Measurements from ENCODE around the gene SLC39A6. TPM values are rescaled to one million over a fixed set of nuclear protein-coding genes. Genes with fewer than 3 reads are reported as not detected.
"Not testable (repeated sequence)": the region's sequence is repeated elsewhere in the genome, so short reads cannot be mapped to it uniquely, and the experiment has no call there.

SLC39A6 gene
- polyA plus RNA-seq, 3 donors from 2014 or later = 23.8 to 40.9 (median 33.8) TPM

DNA sequence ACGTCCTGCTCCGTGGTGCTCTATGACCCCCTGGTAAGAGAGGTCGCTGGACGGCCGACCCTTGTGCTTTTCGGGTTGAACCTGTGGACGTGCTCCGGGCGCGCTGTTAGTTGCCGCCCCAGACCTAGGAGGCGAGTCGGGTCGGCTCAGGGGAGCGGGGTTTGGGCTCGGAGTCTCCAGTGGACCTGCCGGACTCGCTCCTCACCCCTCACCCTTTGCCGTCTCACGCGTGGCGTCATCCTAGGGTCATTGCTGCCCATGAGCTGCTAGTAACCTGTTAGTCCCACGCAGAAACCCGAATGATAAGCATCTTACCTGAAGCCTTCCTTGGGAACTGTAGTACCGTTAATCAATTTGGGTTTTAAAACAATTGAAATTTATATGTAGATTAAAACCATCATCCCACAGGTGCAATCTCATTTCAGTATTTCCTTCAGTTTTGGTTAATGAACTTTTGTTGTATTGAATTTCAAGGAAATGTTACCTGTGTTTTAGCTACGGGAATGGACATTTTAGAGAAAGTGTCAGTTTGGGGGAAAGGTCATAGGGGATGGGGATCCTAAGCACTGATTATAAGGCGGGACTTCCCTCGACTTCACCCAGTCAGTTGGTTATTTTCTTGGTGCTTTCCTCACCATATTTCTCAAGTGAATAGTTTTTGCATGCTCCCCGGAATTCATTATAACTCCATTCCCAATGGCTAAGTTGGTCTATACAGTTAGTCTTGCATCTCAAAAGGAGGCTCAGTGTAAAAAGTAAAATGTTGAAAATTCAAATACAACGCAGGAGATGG is 1.1 kb upstream of the SLC39A6 start:
- H3K27ac Mint-ChIP-seq = peak overlapping the region; percentile 93 to 97 (median 96)
- H3K4me1 Mint-ChIP-seq = peaks cover 47 to 66% of the 10 kb centered on the region in 2 donors
- peak overlapping the region; percentile 87 to 97 (median 97) for H3K4me3 Mint-ChIP-seq
- DNase-seq = no peak
- H3K27me3 Mint-ChIP-seq (ENCODE audit: low read depth in 3 of 3) = peaks cover 5 to 17% (median 13%) of the 10 kb centered on the region in 3 donors
- peaks cover 0 to 2% (median 0%) of the 10 kb centered on the region in 3 donors for H3K36me3 Mint-ChIP-seq
- H3K9me3 Mint-ChIP-seq = no peaks in the 10 kb centered on the region

DNA sequence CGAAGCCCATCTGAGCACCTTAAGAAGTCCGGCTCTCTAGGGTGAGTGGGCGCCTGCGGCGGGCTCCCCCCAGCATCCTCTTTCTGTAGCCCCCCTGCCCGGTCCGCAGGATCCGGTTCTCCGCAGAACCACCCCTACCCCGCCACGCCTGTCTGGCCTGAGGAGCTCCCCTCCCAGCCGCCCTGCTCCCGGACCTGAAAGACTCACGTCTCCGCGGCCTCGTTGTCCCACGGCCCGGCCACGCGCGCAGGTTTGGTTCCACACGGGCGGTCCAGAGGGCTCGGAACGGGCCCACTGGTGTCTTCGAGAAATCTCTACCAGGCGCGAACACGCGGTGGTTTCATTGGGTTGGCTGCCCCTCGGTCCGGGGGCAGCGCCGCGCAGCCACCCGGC is 237 bp downstream of the SLC39A6 start:
- H3K27ac Mint-ChIP-seq = peak overlapping the region; percentile 79 to 97 (median 94)
- peaks cover 5 to 17% (median 13%) of the 10 kb centered on the region in 3 donors for H3K27me3 Mint-ChIP-seq (ENCODE audit: low read depth in 3 of 3)
- peak overlapping the region; percentile 87 to 97 (median 97) for H3K4me3 Mint-ChIP-seq
- no peaks in the 10 kb centered on the region for H3K9me3 Mint-ChIP-seq
- peaks cover 47 to 61% of the 10 kb centered on the region in 2 donors for H3K4me1 Mint-ChIP-seq
- DNase-seq = no peak
- peaks cover 0 to 10% (median 3%) of the 10 kb centered on the region in 3 donors for H3K36me3 Mint-ChIP-seq

DNA sequence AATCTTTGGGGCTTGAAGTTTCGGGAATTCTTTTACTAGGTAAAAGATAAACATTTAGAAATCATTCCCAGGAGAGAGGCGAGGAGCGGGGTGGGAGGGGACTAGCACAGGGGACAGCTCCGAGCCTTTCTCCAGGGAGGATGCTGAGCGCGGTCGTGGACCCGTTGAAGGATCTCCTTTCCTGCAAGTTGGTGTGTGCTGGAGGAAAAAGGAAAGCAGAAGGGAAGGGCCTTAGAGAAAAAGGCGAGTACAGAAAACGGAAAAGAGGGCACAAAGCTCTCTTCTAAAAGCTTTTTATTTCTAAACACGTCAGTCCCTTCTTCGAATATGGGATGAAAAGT is 640 bp downstream of the SLC39A6 start:
- Mint-ChIP-seq H3K27ac (peak overlapping the region; percentile 53 to 97 (median 88)), H3K27me3 (ENCODE audit: low read depth in 3 of 3) (peaks cover 5 to 18% (median 13%) of the 10 kb centered on the region in 3 donors), H3K9me3 (no peaks in the 10 kb centered on the region), H3K4me1 (peaks cover 47 to 58% of the 10 kb centered on the region in 2 donors), H3K36me3 (peaks cover 2 to 13% (median 4%) of the 10 kb centered on the region in 3 donors), H3K4me3 (peak overlapping the region; percentile 87 to 97 (median 97))
- peak in 1 of 3 donors; percentile 7 for DNase-seq

DNA sequence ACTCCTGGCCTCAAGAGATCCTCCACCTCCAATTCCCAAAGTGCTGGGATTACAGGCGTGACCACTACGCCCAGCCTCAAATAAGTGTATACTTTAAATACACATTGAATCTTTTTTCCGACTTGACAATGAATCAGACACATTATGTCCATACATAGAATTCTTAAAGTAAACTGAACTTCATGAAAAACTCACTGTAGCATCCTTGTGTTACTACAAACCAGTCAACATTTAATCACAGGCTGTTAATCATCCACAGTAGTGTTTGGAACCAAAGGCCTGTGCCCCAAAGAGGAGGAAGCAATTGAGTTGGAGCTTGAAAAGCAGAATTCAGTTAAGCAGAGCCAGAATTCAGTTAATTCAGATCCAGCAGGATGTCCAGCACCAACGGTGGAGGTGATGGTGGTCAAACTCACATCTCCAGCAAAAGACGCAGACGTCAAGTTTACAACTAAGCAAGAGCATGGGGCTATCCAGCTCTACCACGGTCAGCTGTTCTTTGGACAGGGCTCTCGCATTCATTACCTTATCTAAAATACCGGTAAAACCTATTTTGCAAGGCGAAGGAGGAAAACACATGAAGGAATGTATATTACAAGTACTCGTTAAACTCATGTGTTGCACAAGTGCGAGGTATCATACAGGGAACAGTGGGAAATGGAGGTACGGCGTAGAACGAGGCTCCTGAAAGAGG is 1.2 kb downstream of the SLC39A6 start:
- Mint-ChIP-seq H3K4me3 (peak overlapping the region; percentile 87 to 97 (median 97)), H3K27ac (peak overlapping the region; percentile 53 to 97 (median 88)), H3K27me3 (ENCODE audit: low read depth in 3 of 3) (peaks cover 5 to 18% (median 13%) of the 10 kb centered on the region in 3 donors), H3K9me3 (no peaks in the 10 kb centered on the region), H3K4me1 (peaks cover 45 to 57% of the 10 kb centered on the region in 2 donors), H3K36me3 (peaks cover 5 to 16% (median 8%) of the 10 kb centered on the region in 3 donors)
- DNase-seq = no peak

DNA sequence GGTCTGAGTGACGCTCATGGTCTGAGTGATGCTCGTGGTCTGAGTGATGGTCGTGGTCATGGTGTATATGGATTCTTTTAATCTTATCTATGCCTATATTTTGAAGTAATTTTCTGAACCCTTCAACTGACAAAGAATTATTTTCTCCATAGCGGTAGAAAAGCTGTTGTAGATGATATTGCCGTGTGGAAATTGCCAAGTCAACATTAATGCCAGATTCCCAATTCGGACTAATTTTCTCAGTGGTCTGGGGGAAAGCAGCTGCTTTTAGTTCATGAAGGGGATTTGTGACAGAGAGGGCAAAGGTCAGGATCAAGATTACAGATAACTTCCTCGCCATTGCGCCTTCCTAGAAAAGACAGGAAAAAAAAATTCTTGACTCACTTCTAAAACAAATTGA is 2.5 kb downstream of the SLC39A6 start:
- Mint-ChIP-seq H3K27ac (no peak overlapping the region), H3K4me3 (peak overlapping the region in 2 of 5 donors; percentile 33 to 65), H3K4me1 (peaks cover 34 to 44% of the 10 kb centered on the region in 2 donors), H3K9me3 (no peaks in the 10 kb centered on the region), H3K36me3 (peaks cover 5 to 23% (median 10%) of the 10 kb centered on the region in 3 donors), H3K27me3 (ENCODE audit: low read depth in 3 of 3) (peaks cover 5 to 16% (median 13%) of the 10 kb centered on the region in 3 donors)
- DNase-seq = no peak

DNA sequence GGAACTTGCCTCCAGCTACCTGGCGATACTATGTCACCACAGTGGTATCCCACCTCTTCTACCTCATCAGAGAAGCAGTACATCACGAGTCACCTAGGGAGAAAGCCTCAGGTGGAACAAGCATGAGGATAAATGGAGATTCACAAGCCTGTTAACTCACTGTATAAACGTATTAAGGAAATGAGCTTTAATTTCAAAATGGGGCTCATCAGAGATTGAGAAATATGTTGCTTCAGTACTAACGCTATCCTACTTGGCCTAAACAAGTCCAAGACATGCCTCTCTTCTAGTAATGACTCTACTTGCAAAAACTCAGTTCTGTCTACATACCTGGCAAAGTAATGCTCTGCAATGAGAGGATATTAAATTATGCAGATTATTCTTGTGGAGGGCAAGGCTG is 4.3 kb downstream of the SLC39A6 start:
- Mint-ChIP-seq H3K4me3 (no peak overlapping the region), H3K4me1 (peaks cover 18 to 26% of the 10 kb centered on the region in 2 donors), H3K9me3 (no peaks in the 10 kb centered on the region), H3K27me3 (ENCODE audit: low read depth in 3 of 3) (peaks cover 5 to 15% (median 9%) of the 10 kb centered on the region in 3 donors), H3K27ac (no peak overlapping the region), H3K36me3 (peaks cover 10 to 32% (median 10%) of the 10 kb centered on the region in 3 donors)
- no peak for DNase-seq

DNA sequence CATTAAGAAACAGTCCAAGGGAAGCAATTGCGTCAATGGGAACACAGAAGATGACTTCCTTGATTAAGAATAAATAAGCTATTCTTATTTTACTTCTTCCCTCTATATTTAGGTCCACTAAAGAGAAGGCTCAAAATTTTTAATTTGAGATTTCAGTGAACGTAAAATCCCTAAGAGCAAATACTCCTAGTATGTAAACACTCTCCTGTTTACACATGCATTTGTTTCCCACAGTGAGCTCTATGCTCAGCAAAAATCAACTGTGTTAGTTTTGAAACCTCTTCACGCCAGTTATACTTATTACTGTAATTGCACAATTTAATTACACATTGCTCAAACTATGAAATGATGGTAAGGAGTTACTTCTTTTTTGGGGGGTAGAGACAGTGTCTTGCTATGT is 8.8 kb downstream of the SLC39A6 start:
- H3K27me3 Mint-ChIP-seq (ENCODE audit: low read depth in 3 of 3) = peaks cover 0 to 2% (median 0%) of the 10 kb centered on the region in 3 donors
- H3K4me3 Mint-ChIP-seq = no peak overlapping the region
- H3K36me3 Mint-ChIP-seq = peaks cover 21 to 56% (median 28%) of the 10 kb centered on the region in 3 donors
- H3K4me1 Mint-ChIP-seq = no peaks in the 10 kb centered on the region
- no peaks in the 10 kb centered on the region for H3K9me3 Mint-ChIP-seq
- DNase-seq = no peak
- no peak overlapping the region for H3K27ac Mint-ChIP-seq

DNA sequence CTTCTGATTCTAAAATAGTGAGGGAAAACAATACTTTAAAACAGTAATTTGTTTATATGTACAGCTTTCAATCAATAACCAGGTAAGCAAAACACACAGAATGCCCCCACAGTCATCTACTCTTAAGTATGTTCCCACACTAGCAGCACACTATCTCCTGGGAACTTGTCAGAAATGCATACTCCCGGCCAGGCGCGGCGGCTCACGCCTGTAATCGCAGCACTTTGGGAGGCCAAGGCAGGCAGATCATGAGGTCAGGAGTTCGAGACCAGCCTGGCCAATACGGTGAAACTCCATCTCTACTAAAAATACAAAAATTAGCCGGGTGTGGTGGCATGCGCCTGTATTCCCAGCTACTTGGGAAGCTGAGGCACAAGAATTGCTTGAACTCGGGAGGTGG is 12.4 kb downstream of the SLC39A6 start:
- H3K27ac Mint-ChIP-seq; H3K4me1 Mint-ChIP-seq; H3K4me3 Mint-ChIP-seq; DNase-seq; H3K27me3 Mint-ChIP-seq (ENCODE audit: low read depth in 3 of 3); H3K9me3 Mint-ChIP-seq: not testable (repeated sequence)
- peaks cover 29 to 58% (median 35%) of the 10 kb centered on the region in 3 donors for H3K36me3 Mint-ChIP-seq

DNA sequence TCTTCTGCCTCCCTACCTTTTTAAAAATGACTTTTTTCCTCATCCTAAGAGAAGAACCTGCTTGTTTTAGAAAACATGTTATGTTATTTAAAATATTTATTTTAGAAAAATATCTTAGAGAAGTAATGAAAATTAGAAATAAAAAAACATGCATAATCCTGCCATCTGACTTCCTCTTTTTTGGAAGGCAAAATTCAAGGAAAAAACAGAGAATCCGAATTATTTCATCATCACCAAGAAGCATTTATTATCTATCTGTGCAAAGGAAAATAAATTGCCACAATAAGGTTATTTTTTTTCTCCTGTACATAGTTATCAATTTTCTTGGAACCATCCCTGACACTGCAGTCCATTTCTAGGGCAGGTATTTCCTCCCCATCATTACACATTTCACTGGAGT is 14.4 kb downstream of the SLC39A6 start:
- peaks cover 32 to 59% (median 43%) of the 10 kb centered on the region in 3 donors for H3K36me3 Mint-ChIP-seq
- H3K4me1 Mint-ChIP-seq = no peaks in the 10 kb centered on the region
- no peaks in the 10 kb centered on the region for H3K9me3 Mint-ChIP-seq
- H3K4me3 Mint-ChIP-seq = no peak overlapping the region
- H3K27ac Mint-ChIP-seq = no peak overlapping the region
- H3K27me3 Mint-ChIP-seq (ENCODE audit: low read depth in 3 of 3) = peaks cover 0 to 2% (median 0%) of the 10 kb centered on the region in 3 donors
- no peak for DNase-seq

DNA sequence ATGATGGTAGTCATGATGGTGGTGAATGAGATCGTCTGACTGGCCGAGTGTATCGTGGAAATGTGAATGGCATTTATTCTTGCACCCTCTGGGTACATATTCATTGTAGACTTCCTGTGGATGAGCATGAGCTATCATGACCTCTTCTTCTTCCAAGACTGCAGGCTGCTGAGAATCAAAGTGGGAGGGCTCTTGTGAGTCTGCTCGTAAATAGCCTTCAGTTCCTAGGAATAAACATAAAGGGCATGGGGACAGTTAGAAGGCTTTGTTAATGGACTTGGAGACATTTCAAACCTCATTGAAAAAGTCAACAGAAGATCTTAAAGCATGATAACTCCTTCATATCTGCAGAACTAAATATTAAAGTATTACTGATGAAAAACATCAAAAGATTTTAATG is 14.9 kb downstream of the SLC39A6 start:
- Mint-ChIP-seq H3K27ac (no peak overlapping the region), H3K9me3 (no peaks in the 10 kb centered on the region)
- DNase-seq = no peak

DNA sequence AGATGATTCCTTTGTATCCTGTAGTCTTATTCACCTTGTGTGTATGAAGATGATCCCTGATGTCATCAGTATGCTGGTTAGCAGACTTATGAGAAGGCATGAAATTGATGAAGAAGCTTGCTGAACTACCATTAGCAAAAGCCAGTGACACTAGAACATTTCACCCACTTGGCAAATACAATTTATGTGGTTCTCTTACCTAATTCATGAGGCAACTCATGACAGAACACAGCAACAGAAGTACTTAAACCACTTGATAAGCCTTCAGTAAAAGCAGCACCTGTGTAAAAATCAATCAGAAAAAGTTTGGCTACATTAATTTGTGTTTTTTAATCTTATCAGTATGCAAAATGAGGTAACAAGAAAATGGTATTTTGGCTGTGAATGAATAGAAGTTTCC is 16.8 kb downstream of the SLC39A6 start:
- no peak for DNase-seq
- Mint-ChIP-seq H3K4me1 (no peaks in the 10 kb centered on the region), H3K27ac (no peak overlapping the region), H3K27me3 (ENCODE audit: low read depth in 3 of 3) (peaks cover 0 to 2% (median 0%) of the 10 kb centered on the region in 3 donors), H3K36me3 (peaks cover 40 to 59% (median 41%) of the 10 kb centered on the region in 3 donors), H3K4me3 (no peak overlapping the region), H3K9me3 (no peaks in the 10 kb centered on the region)

More for the DNA sequence above, 14.9 kb downstream of the SLC39A6 start:
- Mint-ChIP-seq H3K36me3 (peaks cover 37 to 61% (median 43%) of the 10 kb centered on the region in 3 donors), H3K4me3 (no peak overlapping the region), H3K4me1 (no peaks in the 10 kb centered on the region), H3K27me3 (ENCODE audit: low read depth in 3 of 3) (peaks cover 0 to 2% (median 0%) of the 10 kb centered on the region in 3 donors)

DNA sequence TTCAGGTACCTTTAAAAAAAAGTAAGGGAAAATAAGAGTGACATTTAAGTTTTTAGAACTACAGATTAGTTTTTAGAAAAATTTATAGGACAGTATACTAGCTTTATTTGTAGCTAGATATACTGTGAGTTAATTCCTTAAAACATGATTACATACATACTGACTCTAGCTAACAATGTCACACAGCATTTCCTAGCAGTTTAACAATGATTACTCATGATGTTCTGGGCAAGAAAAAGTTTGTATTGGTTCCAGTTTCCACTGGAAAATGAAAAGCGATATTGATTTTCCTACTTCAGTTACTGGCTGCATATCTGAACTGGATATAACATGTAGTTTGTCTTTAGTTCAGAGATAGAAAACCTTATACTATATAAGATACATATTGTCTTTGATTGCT is 19.4 kb downstream of the SLC39A6 start:
- Mint-ChIP-seq H3K36me3 (peaks cover 30 to 42% (median 30%) of the 10 kb centered on the region in 3 donors), H3K4me1 (no peaks in the 10 kb centered on the region), H3K27me3 (ENCODE audit: low read depth in 3 of 3) (peaks cover 2 to 4% (median 2%) of the 10 kb centered on the region in 3 donors), H3K27ac (no peak overlapping the region), H3K4me3 (no peak overlapping the region), H3K9me3 (no peaks in the 10 kb centered on the region)
- DNase-seq = no peak

DNA sequence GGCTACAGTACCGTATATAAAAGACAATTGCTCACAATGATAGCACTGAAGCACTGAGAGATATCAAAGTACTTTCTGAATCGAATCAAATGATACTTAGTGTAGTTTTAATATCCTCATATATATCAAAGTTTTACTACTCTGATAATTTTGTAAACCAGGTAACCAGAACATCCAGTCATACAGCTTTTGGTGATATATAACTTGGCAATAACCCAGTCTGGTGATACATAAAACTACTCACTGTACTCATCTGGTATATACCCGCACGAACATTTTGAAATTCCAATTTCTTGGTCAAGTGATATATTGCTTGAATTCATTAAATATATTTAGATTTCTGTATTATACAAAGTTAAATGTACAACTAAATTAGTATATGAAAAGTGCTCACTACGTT is 20.5 kb downstream of the SLC39A6 start:
- Mint-ChIP-seq H3K4me1 (no peaks in the 10 kb centered on the region), H3K4me3 (no peak overlapping the region), H3K27me3 (ENCODE audit: low read depth in 3 of 3) (peaks cover 2 to 4% (median 2%) of the 10 kb centered on the region in 3 donors), H3K27ac (no peak overlapping the region), H3K9me3 (no peaks in the 10 kb centered on the region), H3K36me3 (peaks cover 25 to 37% (median 26%) of the 10 kb centered on the region in 3 donors)
- no peak for DNase-seq

DNA sequence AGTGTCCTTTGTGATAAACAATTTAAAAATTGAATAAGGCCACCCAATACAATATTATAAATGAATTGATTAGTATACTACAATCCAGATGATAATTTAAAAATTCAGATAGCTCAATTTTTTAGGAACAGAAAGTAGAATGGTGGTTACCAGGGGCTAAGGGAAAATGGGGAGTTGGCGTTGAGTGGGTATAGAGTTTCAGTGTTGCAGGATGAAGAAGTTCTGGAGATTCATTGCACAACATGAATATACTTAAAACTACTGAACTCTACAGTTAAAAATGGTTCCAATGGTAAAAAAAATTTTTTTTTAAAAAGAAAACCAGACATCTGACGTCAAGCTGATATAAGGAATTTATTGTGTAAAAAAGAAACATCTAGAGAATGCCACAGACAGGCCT is 20.9 kb downstream of the SLC39A6 start:
- peaks cover 25 to 36% (median 26%) of the 10 kb centered on the region in 3 donors for H3K36me3 Mint-ChIP-seq
- H3K4me3 Mint-ChIP-seq = no peak overlapping the region
- no peaks in the 10 kb centered on the region for H3K4me1 Mint-ChIP-seq
- no peak overlapping the region for H3K27ac Mint-ChIP-seq
- no peaks in the 10 kb centered on the region for H3K9me3 Mint-ChIP-seq
- DNase-seq = no peak
- peaks cover 2 to 4% (median 2%) of the 10 kb centered on the region in 3 donors for H3K27me3 Mint-ChIP-seq (ENCODE audit: low read depth in 3 of 3)

All from immature natural killer cell (primary cell).